DMS79 (cell line): ENCODE results near the gene ZNF74.
A peak's percentile ranks its signal among the peaks of the same experiment; 100 is the strongest.
"Not testable (repeated sequence)": the region's sequence is repeated elsewhere in the genome, so short reads cannot be mapped to it uniquely, and the experiment has no call there.

ENCODE experiments used
- DNase-seq: peaks from one replicate; lab custom pipeline; 2025; lab: John Stamatoyannopoulos, UW

ZNF74 gene

DNA sequence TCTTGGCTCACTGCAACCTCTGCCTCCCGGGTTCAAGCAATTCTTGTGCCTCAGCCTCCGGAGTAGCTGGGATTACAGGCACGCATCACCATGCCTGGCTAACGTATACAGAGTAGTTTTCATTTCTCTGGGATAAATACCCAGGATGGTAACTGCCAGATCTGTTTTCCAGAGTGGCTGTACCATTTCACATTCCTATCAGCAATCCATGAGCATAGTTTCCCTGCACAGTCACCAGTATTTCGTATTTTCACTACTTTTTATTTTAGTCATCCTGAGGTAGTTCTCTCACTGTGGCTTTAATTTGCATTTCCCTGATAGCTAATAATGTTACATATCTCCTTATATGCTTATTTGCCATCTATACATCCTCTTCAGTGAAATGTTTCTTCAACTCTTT lies 54.7 kb downstream of the ZNF74 start:
- DNase-seq, result no peak

DNA sequence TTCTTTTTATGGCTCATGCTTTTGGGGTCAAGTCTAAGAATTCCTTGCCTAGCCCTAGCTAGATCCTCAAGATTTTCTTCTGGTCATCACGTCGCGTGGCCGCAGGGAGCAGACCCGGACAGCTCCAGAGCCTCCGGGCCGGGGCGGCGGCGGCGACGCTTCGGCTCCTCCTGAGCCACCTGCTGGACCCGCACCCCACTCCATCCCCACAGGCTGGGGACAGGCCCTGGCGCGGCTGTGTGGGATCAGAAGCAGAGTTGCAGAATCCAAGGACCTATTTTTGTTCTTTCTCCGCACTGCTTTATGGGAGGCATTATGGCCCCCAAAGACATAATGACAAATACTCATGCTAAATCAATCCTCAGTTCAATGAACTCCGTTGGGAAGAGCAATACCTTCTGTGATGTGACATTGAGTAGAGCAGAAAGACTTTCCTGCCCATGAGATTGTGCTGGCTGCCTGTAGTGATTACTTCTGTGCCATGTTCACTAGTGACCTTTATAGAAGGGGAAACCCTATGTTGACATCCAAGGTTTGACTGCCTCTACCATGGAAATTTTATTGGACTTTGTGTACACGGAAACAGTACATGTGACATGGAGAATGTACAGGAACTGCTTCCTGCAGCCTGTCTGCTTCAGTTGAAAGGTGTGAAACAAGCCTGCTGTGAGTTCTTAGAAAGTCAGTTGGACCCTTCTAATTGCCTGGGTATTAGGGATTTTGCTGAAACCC lies 56.0 kb downstream of the ZNF74 start:
- no peak for DNase-seq

DNA sequence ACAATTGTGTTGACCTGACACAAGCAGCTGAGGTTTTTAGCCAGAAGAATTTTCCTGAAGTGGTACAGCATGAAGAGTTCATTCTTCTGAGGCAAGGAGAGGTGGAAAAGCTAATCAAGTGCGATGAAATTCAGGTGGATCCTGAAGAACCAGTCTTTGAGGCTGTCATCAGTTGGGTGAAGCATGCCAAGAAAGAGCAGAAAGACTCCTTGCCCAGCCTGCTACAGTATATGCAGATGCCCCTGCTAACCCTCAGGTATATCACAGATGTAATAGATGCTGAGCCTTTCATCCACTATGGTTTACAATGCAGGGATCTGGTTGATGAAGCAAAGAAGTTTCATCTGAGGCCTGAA lies 56.6 kb downstream of the ZNF74 start:
- no peak for DNase-seq

DNA sequence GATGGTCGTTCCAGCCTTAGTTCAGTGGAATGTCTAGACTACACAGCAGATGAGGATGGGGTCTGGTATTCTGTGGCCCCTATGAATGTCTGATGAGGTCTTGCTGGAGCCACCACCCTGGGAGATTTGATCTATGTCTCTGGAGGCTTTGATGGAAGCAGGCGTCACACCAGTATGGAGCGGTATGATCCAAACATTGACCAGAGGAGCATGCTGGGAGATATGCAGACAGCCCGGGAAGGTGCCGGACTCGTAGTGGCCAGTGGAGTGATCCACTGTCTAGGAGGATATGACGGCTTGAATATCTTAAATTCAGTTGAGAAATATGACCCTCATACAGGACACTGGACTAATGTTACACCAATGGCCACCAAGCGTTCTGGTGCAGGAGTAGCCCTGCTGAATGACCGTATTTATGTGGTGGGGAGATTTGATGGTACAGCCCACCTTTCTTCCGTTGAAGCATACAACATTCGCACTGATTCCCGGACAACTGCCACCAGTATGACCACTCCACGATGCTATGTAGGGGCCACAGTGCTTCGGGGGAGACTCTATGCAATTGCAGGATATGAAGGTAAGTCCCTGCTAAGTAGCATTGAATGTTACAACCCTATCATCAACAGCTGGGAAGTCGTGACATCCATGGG lies 57.3 kb downstream of the ZNF74 start:
- not testable (repeated sequence) for DNase-seq

DNA sequence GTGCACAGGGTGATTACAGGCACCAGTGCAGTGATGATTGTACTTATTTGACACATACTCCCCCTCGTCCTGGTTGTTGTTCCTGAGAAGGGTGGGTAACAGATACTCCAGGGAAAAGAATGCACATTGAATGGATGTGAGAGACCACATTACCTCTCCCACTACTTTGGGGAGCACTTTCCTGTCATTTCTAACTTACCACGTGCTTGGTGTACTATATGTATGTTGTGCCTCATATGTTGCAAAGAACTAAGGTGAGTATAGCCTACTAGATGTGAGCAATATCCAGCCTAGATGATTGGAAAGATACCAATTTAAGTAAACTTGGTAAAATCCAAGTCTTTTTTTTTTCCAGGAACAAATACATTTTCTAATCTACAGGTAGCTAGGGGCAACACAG lies 58.0 kb downstream of the ZNF74 start:
- DNase-seq, result no peak

DNA sequence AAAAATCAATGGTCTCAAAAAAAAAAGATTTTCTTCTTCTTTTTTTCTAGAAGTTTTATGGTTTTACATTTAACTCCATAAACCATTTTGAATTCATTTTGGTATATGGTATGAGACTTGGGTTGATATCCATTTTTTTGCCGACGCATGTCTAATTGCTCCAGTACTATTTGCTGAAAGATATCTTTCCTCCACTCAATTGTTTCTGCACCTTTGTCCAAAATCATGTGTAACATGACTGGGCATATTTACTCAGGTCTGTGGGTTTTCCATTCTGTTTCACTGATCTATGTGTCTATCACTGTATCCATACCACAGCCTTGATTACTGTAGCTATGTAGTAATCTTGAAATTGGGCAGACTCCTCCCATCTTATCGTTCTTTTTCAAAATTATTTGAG lies 59.3 kb downstream of the ZNF74 start:
- no peak for DNase-seq

DNA sequence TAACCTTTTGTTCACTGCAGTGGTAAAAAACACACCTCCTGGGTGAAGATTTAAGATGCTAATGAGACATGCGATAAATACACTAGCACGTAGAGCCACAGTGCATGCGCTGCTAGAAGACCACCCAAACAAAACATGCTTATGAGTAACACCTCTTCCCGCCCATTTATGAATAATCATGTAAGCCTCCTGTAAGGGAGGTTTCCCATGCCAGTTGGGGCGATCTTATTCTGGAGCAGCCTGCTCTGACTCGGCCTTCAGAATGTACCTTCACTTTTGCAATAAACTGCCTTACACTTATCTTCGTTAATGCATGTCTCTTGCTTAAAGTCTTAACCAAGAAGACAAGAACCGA lies 61.7 kb downstream of the ZNF74 start:
- no peak for DNase-seq

DNA sequence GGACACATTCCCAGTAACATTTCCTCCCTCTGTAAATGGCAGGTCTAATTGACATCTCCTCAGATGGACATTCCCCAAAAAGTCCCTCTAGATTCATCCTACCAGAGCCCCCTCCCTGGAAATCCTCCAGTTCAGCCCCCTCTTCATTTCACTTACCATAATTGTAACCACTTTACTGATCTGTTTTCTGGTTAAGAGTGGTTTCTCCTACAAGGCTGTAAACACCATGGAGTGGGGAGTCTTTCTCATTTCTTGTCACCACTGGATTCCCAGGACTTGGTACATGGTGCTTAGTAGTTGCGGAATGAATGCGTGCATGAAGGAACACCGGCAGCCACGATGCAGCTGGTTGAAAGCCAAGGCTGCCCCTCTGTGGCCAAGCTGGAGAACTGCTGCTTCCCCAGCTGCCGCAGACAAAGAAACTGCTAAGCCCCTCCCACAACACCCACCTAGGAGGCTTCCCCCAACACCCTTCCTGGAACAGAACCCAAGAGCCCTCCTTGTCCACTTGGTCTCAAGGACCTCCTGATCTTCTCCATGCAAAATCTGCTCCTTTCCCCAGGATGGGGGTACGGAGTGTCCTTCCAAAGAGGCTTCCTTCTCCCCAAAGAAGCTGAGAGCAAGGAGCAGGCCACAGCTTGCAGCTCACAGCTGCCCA lies 62.2 kb downstream of the ZNF74 start:
- peak; percentile 48 for DNase-seq

DNA sequence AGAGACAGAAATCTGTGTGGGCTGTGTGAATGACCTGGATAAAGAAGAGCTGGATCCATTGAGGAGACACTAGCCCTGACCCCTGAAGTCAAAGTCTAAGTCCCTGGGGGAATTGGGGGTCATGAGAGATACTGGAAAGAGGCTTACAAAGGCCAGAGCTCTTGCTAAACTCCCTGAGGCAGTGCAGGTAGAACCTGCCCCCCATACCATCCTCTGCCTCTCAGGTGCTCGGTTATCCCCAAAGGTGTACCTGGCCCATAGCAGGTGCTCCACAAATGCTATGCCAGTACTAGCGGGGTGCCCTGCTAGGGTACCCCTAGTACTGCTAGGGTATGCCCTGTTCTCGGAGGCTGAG lies 62.7 kb downstream of the ZNF74 start:
- DNase-seq, result no peak

DNA sequence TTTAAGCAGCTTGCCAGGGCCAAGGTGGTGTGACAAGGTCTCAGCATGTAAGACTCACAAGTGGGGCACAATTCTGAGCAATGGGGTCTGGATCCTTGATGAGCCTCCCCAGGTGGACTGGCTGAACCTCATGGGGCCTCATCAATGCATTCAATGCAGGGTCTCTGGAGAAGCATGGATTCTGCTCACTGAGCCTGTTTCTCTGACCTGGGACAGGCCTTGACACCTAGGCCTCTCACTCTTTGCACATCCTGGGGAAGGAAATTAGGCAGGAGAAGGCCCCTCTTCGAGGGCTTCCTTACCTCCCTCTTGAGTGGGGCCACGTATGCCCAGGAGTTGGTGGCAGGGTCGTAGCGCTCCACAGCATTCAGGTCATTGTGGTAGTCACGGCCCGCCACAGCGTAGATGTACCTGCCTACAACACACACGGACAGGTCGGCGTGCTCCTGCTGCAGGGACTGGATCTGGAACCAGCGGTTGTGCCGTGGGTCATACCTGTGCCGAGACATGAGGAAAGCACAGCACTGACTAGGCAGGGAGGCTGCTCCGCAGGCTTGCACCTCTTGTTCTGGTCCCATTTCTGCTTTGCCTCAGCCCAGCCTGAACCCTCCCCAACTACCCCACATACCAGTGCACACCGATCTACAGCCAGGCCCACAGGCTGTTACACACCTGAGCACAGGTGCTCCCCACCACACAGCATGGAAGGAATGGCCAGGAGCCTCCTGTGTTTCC lies 63.7 kb downstream of the ZNF74 start:
- no peak for DNase-seq
